Lower lobe of right lung (tissue), 2 donors: ENCODE measurements around the gene SSUH2. TPM values are rescaled to one million over a fixed set of nuclear protein-coding genes. Genes with fewer than 3 reads are reported as not detected.
"Not testable (repeated sequence)": the region's sequence is repeated elsewhere in the genome, so short reads cannot be mapped to it uniquely, and the experiment has no call there.

Source experiments
- ATAC-seq, 2 donors: fragments of 200-7000 bp; cut with Tn5 transposase; one replicate each; pipeline ENCODE4 v1.9.1; 2020 to 2022; ENCODE audit warnings: mild to moderate bottlenecking in 2 of 2, moderate library complexity in 2 of 2
- DNase-seq: peaks from one replicate; pipeline ENCODE4 v3.0.0-alpha.2; 2020
- H3K27ac ChIP-seq: fragments of 200-600 bp; one replicate; pipeline ENCODE4 v1.8.0; 2022
- H3K27me3 ChIP-seq: fragments of 200-600 bp; one replicate; pipeline ENCODE4 v1.8.0; 2022; ENCODE audit warnings: low read depth
- H3K36me3 ChIP-seq: fragments of 200-600 bp; one replicate; pipeline ENCODE4 v1.8.0; 2022; ENCODE audit warnings: mild to moderate bottlenecking
- H3K4me1 ChIP-seq: fragments of 200-600 bp; one replicate; pipeline ENCODE4 v1.8.0; 2022
- H3K4me3 ChIP-seq: fragments of 200-600 bp; one replicate; pipeline ENCODE4 v1.8.0; 2022; ENCODE audit warnings: mild to moderate bottlenecking
- H3K9me3 ChIP-seq: fragments of 200-600 bp; one replicate; pipeline ENCODE4 v1.8.0; 2022
- intact Hi-C: fragments of 100-400 bp; cut with DNase I; formaldehyde crosslinking; loops from one replicate; pipeline ENCODE4 v1.11.0; 2022
- total RNA-seq: library from RNA; stranded (reverse); fragmentation: NEBNext Ultra II Directional; extraction: Animal tissue kit (Norgen Biotek cat#: 25700); gene quantifications from one replicate; pipeline ENCODE4 v1.2.1, GENCODE V29; 2021
- TF ChIP-seq, protein P1 (sequence below): fragments of 200-600 bp; IDR thresholded peaks from one replicate; pipeline ENCODE4 v1.8.0; 2022; ENCODE audit warnings: antibody characterized with exemption, mild to moderate bottlenecking
- donor health status: DM: no; HTN: yes; CAD: no; lungs with severe emphysema.

SSUH2 gene
- total RNA-seq, 1 donor from 2014 or later, result not detected

DNA sequence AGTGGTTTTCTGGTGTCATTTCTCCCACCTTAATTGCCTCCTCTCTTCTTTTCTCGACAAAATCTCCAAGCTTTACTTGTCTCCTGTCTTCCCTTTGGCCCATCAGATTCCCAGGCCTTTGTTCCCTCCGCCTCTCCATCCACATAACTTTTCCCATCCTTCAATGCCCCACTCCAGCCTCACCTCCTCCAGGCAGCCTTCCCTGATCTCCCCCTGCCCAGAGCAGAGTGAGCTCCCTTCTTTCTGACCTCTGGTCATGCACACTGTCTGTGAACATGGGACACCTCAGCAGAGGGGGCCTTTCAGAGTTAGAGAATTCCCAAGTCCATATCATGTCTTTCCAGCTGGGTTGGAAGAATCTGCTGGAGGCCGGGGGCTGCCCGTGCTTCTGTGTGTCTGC, 14.6 kb upstream of the SSUH2 start:
- intact Hi-C loops, result no loop called here
- Histone ChIP-seq H3K4me1 (peaks cover 8% of the 10 kb centered on the region), H3K27me3 (no peaks in the 10 kb centered on the region), H3K36me3 (no peaks in the 10 kb centered on the region), H3K9me3 (no peaks in the 10 kb centered on the region), H3K27ac (peak overlapping the region; percentile 41), H3K4me3 (no peak overlapping the region)
- DNase-seq (no peak), ATAC-seq (no peak)
- TF ChIP-seq, protein P1, sequence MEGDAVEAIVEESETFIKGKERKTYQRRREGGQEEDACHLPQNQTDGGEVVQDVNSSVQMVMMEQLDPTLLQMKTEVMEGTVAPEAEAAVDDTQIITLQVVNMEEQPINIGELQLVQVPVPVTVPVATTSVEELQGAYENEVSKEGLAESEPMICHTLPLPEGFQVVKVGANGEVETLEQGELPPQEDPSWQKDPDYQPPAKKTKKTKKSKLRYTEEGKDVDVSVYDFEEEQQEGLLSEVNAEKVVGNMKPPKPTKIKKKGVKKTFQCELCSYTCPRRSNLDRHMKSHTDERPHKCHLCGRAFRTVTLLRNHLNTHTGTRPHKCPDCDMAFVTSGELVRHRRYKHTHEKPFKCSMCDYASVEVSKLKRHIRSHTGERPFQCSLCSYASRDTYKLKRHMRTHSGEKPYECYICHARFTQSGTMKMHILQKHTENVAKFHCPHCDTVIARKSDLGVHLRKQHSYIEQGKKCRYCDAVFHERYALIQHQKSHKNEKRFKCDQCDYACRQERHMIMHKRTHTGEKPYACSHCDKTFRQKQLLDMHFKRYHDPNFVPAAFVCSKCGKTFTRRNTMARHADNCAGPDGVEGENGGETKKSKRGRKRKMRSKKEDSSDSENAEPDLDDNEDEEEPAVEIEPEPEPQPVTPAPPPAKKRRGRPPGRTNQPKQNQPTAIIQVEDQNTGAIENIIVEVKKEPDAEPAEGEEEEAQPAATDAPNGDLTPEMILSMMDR, result no peak

DNA sequence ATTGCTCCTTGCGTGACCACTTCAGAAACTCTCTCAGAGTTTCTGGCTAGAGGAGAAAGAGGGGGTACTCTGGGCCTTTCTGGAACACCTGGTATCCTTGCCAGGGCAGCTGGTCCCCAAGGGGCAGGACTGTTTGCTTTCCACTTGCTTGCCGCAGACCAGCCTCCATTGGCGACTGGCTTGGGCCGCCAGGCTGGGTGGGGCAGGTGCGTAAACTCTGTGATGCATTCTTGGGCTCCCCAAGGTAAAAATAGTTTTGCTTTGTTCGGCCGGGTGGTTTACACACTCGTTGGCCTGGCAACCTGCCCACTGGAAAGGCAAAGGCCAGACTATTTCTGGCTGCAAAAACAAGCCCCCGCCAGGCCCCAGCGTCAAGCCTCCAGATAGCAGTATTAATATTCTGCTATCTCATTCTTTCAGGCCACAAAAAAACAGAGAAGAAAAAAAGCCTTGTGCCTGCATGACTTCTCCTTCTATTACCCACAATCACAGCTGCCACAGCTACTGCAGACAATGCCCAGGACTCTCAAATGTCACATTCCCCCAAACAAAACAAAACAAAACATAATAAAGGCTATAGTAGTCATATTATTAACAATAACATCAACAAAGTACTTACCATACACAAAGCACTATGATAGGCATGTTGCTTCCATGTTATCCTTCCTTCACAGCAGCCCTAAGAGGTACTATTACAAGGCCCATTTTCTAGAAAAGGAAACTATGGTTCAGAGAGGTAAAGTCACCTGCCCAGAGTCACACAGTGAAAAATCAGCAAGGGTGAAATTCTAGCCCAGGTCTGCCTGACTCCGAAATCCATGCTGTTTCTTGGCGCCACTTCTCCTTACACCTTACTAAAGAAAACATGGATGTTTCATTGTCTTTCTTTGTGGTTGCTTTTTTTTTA, 14.0 kb upstream of the SSUH2 start:
- peak; percentile 96 to 97 for ATAC-seq
- Histone ChIP-seq H3K36me3 (no peaks in the 10 kb centered on the region), H3K27me3 (no peaks in the 10 kb centered on the region), H3K27ac (peak overlapping the region; percentile 41), H3K4me1 (peaks cover 8% of the 10 kb centered on the region), H3K4me3 (no peak overlapping the region), H3K9me3 (no peaks in the 10 kb centered on the region)
- peak; percentile 88 for DNase-seq
- TF ChIP-seq, protein P1, result no peak
- intact Hi-C loops, result no loop called here

DNA sequence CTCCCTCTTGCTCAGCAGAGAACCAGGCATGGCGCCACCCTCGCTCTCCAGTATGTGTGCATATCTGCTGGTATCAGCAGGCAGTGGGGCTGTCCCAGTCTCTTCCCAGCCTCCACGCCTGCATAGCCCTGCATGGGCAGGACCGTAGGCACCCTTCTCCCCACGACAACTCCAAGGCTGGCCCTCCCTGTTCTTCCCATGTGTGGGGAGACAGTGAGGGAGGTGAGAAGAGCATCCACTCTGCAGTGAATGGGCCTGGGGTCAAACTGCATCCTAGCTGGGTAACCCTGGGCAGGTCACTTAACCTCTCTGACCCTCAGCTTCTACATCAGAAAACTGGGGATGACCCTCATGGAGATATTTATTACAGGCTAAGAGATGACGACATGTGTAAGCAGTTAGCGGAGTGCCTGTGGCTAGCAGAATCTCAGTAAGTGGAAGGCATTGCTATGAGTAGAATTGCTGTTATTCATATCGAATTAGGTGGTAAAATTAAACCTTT, 13.3 kb upstream of the SSUH2 start:
- ATAC-seq (peak; percentile 30 to 56), DNase-seq (no peak)
- H3K9me3 ChIP-seq, result no peaks in the 10 kb centered on the region

DNA sequence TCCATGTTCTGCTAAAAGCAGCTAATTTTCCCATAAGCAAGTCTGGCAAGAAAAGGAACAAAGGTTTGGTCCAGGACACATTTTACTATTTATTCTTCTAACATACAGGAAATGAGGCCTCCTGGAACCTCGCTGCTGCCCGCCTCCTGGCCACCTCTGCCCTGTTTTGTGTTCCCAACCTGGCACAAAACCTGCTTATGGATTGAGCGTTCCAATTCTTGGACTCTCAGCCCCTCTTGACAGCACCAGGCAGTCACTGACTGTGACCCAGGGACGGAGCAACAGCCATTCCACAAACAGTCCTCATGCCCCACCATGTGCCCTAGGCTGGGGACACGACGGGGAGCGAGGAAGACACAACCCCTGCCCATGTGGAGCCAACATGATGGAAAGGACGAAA, 11.6 kb upstream of the SSUH2 start:
- DNase-seq (no peak), ATAC-seq (no peak)
- Histone ChIP-seq H3K36me3 (no peaks in the 10 kb centered on the region), H3K4me3 (no peak overlapping the region), H3K4me1 (peaks cover 8% of the 10 kb centered on the region), H3K27me3 (no peaks in the 10 kb centered on the region), H3K27ac (no peak overlapping the region), H3K9me3 (no peaks in the 10 kb centered on the region)
- intact Hi-C loops, result no loop called here
- TF ChIP-seq, protein P1, result no peak

More for the DNA sequence above, 13.3 kb upstream of the SSUH2 start:
- H3K4me3 ChIP-seq, result no peak overlapping the region
- peak overlapping the region; percentile 34 for H3K27ac ChIP-seq
- TF ChIP-seq, protein P1, result no peak
- intact Hi-C loops, result no loop called here
- H3K4me1 ChIP-seq, result peaks cover 8% of the 10 kb centered on the region
- H3K36me3 ChIP-seq, result no peaks in the 10 kb centered on the region
- no peaks in the 10 kb centered on the region for H3K27me3 ChIP-seq

DNA sequence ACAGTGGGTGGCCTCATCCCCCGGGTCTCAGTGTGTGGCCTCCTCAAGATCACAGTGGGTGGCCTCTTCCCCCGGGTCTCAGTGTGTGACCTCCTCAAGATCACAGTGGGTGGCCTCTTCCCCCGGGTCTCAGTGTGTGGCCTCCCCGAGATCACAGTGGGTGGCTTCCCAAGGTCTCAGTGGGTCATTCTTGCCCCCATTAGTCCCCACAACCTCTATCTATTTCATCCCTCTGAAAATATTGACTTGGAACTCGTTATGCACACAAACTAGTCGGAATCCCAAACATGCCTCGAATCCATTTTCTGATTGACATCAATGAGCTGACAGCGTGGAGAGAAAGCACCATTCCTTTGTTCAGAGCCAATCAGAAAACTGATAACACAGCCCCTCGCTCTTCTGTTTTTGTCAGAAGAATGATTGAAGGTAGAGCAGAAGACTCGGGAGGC, 10.8 kb upstream of the SSUH2 start:
- ATAC-seq (no peak), DNase-seq (no peak)
- TF ChIP-seq, protein P1, result no peak
- Histone ChIP-seq H3K4me1 (peaks cover 8% of the 10 kb centered on the region), H3K27me3 (no peaks in the 10 kb centered on the region), H3K9me3 (no peaks in the 10 kb centered on the region), H3K4me3 (no peak overlapping the region), H3K27ac (no peak overlapping the region), H3K36me3 (no peaks in the 10 kb centered on the region)
- intact Hi-C loops, result no loop called here

DNA sequence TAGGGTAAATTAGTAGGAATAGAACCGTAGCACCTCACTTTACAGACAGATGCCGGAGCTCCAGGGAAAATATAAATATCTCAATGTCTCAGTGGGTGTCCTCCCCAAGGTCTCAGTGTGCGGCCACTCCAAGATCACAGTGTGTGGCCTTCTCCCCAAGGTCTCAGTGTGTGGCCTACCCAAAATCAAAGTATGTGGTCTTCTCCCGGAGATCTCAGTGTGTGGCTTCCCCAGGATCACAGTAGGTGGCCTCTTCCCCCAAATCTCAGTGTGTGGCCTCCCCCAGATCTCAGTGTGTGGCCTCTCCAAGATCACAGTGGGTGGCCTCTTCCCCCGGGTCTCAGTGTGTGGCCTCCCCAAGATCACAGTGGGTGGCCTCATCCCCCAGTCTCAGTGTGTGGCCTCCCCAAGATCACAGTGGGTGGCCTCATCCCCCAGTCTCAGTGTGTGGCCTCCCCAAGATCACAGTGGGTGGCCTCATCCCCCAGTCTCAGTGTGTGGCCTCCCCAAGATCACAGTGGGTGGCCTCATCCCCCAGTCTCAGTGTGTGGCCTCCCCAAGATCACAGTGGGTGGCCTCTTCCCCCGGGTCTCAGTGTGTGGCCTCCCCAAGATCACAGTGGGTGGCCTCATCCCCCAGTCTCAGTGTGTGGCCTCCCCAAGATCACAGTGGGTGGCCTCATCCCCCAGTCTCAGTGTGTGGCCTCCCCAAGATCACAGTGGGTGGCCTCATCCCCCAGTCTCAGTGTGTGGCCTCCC, 10.2 kb upstream of the SSUH2 start:
- ATAC-seq, intact Hi-C loops, H3K4me1 ChIP-seq, H3K27me3 ChIP-seq, H3K4me3 ChIP-seq, H3K9me3 ChIP-seq, H3K27ac ChIP-seq, H3K36me3 ChIP-seq, DNase-seq: not testable (repeated sequence)
